ENCODE results near the gene ANKRD1. TPM values are rescaled to one million over a fixed set of nuclear protein-coding genes. Genes with fewer than 3 reads are reported as not detected.

The ANKRD1 gene
- total RNA-seq, 4 donors from 2014 or later: 0.83 TPM; not detected in 3

DNA sequence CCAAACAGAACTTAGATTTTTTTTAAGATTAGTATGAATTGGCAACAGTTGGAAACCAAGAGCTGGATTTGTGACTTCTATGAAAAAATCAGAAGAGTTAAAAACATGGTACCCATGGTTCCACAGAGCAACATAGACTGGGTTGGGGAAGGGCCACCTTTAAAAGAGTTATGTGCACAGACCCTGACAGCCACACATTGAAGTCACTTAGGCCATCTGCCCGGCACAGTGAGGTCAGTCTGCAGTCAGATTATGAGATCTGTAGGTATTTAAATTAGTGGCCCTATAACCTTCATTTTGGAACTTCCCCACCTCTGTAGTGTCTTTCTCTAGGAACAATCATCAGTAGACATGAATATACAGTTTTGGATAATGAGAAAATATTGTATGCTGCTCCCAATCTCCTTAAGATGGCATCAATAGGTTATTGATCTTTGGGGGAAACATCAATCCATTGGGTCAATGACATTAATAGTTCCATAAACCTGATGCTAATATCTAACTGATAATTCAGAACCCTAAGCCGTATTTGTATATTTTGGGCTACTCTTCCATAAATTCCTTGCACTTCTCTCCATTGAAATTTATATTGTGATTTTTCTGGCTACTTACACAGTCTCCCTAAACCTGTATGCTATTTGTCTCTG lies 7.0 kb downstream of the ANKRD1 start:
- intact Hi-C loops (cut with DNase I): loop anchor here (5.0 kb wide), 1 partner anchor 93 kb away; no protein-coding TSS in a partner anchor
- Histone ChIP-seq H3K27ac (replicated peaks in 1 of 4) (no peak overlapping the region), H3K9me3 (no peaks in the 10 kb centered on the region), H3K4me1 (peaks cover 0 to 6% (median 5%) of the 10 kb centered on the region in 4 donors), H3K27me3 (peaks cover 0 to 14% (median 0%) of the 10 kb centered on the region in 4 donors), H3K4me3 (no peak overlapping the region), H3K36me3 (peaks cover 0 to 41% (median 0%) of the 10 kb centered on the region in 4 donors)
- no peak for DNase-seq (ENCODE audit: extremely low spot score)
- no peak for TF ChIP-seq POLR2A (IDR thresholded peaks at IDR 0.05; ENCODE audit: low read depth)
- TF ChIP-seq POLR2AphosphoS5 (IDR thresholded peaks at IDR 0.05): no peak
- WGBS: 95% methylated on average over 2 of the region's 2 CpGs

DNA sequence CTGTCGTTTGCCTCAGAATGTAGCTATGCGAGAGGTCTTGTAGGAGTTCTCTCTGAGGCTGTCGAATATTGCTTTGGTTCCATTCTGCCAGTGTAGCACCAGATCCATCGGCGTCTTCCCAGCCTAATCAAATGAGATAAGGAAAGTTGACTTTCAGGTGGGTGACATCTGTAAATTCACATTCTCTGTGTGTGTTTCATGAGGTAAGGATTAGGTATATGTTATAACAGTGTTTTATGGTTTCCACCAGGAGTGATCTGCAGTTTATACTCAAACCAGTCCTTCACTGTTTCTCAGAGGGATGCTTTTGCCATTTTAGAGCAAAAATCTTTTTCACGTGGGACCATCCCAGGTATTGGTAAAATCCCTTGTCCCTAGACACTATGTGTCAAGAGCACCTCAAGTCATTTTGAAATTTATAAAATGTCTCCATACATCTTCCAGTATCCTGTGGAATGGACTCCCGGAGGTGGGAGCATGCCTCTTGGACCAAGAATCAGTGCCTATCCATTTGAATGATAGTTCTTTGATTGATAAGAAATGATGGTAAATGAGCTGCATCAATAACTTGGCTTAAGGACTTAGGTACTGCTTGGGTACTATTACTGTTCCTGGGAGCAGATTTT lies 7.9 kb downstream of the ANKRD1 start:
- intact Hi-C loops (cut with DNase I): loop anchor here (5.0 kb wide), 1 partner anchor 94 kb away; no protein-coding TSS in a partner anchor
- Histone ChIP-seq H3K36me3 (peaks cover 0 to 32% (median under 1%) of the 10 kb centered on the region in 4 donors), H3K27ac (replicated peaks in 1 of 4) (no peak overlapping the region), H3K4me3 (no peak overlapping the region), H3K27me3 (peaks cover 0 to 11% (median 0%) of the 10 kb centered on the region in 4 donors), H3K9me3 (no peaks in the 10 kb centered on the region), H3K4me1 (peaks cover 0 to 6% (median 5%) of the 10 kb centered on the region in 4 donors)
- WGBS: 91% methylated on average over 7 of the region's 7 CpGs
- TF ChIP-seq, protein P1, sequence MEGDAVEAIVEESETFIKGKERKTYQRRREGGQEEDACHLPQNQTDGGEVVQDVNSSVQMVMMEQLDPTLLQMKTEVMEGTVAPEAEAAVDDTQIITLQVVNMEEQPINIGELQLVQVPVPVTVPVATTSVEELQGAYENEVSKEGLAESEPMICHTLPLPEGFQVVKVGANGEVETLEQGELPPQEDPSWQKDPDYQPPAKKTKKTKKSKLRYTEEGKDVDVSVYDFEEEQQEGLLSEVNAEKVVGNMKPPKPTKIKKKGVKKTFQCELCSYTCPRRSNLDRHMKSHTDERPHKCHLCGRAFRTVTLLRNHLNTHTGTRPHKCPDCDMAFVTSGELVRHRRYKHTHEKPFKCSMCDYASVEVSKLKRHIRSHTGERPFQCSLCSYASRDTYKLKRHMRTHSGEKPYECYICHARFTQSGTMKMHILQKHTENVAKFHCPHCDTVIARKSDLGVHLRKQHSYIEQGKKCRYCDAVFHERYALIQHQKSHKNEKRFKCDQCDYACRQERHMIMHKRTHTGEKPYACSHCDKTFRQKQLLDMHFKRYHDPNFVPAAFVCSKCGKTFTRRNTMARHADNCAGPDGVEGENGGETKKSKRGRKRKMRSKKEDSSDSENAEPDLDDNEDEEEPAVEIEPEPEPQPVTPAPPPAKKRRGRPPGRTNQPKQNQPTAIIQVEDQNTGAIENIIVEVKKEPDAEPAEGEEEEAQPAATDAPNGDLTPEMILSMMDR (IDR thresholded peaks at IDR 0.05): no peak
- TF ChIP-seq POLR2A (IDR thresholded peaks at IDR 0.05; ENCODE audit: low read depth) (no peak), POLR2AphosphoS5 (IDR thresholded peaks at IDR 0.05) (no peak), EP300 (IDR thresholded peaks at IDR 0.05) (no peak)
- no peak for DNase-seq (ENCODE audit: extremely low spot score)

DNA sequence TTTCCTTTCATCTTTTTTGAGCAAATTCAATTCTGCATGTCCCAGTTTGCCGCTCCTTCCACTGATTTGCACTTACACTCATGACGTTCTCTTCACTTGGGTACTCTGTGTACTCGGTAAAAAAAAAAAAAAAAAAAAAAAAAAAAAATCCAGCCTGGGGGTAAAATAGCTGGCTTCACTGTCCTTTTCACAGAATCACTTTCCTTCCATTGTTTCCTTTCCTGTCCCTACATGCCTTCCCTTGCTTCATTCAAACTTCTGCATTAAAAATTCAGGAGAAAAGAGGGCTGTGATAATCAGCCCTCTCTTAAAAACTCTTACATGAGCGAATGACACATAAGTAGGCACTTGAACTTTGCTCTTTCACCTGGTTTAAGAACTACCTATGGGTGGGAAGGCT lies 8.7 kb downstream of the ANKRD1 start:
- Histone ChIP-seq H3K4me3 (no peak overlapping the region), H3K27me3 (peaks cover 0 to 10% (median 0%) of the 10 kb centered on the region in 4 donors), H3K27ac (replicated peaks in 1 of 4) (no peak overlapping the region), H3K4me1 (peaks cover 0 to 6% (median 5%) of the 10 kb centered on the region in 4 donors), H3K9me3 (no peaks in the 10 kb centered on the region), H3K36me3 (peaks cover 0 to 24% (median 3%) of the 10 kb centered on the region in 4 donors)
- intact Hi-C loops (cut with DNase I): loop anchor here (5.0 kb wide), 1 partner anchor 95 kb away; no protein-coding TSS in a partner anchor
- TF ChIP-seq EP300 (IDR thresholded peaks at IDR 0.05) (no peak), POLR2A (IDR thresholded peaks at IDR 0.05; ENCODE audit: low read depth) (no peak), POLR2AphosphoS5 (IDR thresholded peaks at IDR 0.05) (no peak)
- TF ChIP-seq, protein P1 (IDR thresholded peaks at IDR 0.05): no peak
- WGBS: 70% methylated on average over 4 of the region's 4 CpGs
- DNase-seq (ENCODE audit: extremely low spot score): no peak

DNA sequence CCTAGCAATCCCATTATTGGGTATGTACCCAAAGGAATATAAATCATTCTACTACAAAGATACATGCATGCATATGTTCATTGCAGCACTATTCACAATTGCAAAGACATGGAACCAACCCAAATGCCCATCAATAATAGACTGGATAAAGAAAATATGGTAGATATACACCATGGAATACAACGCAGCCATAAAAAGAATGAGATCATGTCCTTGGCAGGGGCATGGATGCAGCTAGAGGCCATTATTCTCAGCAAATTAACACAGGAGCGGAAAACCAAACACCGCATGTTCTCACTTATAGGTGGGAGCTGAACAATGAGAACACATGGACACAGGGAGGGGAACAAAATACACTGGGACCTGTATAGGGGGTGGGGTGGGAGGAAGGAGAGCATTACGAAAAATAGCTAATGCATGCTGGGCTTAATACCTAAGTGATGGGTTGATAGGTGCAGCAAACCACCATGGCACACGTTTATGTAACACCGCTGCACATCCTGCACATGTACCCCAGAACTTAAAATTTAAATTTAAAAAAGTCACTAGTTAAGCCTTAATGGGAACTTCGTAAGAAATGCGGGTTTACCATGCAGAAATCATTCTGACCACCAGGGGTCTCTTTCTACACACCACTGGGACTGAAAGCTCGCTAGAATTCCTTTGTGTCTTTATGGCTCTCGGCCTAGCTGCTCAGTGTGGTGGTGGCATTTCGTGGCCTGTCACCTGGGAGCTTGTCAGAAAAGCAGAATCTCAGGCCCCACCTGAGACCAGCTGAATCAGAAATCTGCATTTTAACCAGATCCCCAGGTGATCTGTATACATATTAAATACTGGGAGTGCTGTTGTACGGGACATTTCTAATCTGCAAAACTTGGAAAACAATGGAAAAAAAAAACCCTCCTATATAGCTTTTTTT lies 9.5 kb downstream of the ANKRD1 start:
- no peak overlapping the region for H3K4me3 ChIP-seq
- peaks cover 0 to 16% (median 3%) of the 10 kb centered on the region in 4 donors for H3K36me3 ChIP-seq
- H3K27me3 ChIP-seq: peaks cover 0 to 10% (median 0%) of the 10 kb centered on the region in 4 donors
- no peak for TF ChIP-seq EP300 (IDR thresholded peaks at IDR 0.05)
- TF ChIP-seq, protein P1 (IDR thresholded peaks at IDR 0.05): peak; percentile 75 to 91 (median 82)
- no peak for DNase-seq (ENCODE audit: extremely low spot score)
- no peaks in the 10 kb centered on the region for H3K9me3 ChIP-seq
- WGBS: 36% methylated on average over 12 of the region's 12 CpGs
- intact Hi-C loops (cut with DNase I): loop anchor here (2.0 to 5.0 kb wide), 2 partner anchors 96 to 339 kb away; no protein-coding TSS in a partner anchor
- H3K27ac ChIP-seq (replicated peaks in 1 of 4): no peak overlapping the region
- H3K4me1 ChIP-seq: peaks cover 0 to 6% (median 5%) of the 10 kb centered on the region in 4 donors
